ENCODE results near the gene MACROD2.

MACROD2 gene

GRCh38 chr20:14477125-14477524, 481.8 kb downstream of the MACROD2 start:
- no peak for TF ChIP-seq CTCF (IDR thresholded peaks at IDR 0.05; ENCODE audit: insufficient read depth, low read depth, low read length, missing control alignments)
- H3K4me3 ChIP-seq (ENCODE audit: low read depth, low read length) = no peak overlapping the region
- DNase-seq (ENCODE audit: low read depth) = no peak

- no peak for DNase-seq (ENCODE audit: low read depth)
- H3K4me3 ChIP-seq (ENCODE audit: low read depth, low read length) = no peak overlapping the region
- no peak for TF ChIP-seq CTCF (IDR thresholded peaks at IDR 0.05; ENCODE audit: insufficient read depth, low read depth, low read length, missing control alignments)
Measured at GRCh38 chr20:14478126-14478525, 482.8 kb downstream of the MACROD2 start.

- DNase-seq (ENCODE audit: low read depth) = no peak
- no peak overlapping the region for H3K4me3 ChIP-seq (ENCODE audit: low read depth, low read length)
- no peak for TF ChIP-seq CTCF (IDR thresholded peaks at IDR 0.05; ENCODE audit: insufficient read depth, low read depth, low read length, missing control alignments)
Measured at GRCh38 chr20:14481863-14482262, 486.5 kb downstream of the MACROD2 start.

GRCh38 chr20:14488212-14488611, 492.9 kb downstream of the MACROD2 start:
- no peak for DNase-seq (ENCODE audit: low read depth)
- no peak for TF ChIP-seq CTCF (IDR thresholded peaks at IDR 0.05; ENCODE audit: insufficient read depth, low read depth, low read length, missing control alignments)
- H3K4me3 ChIP-seq (ENCODE audit: low read depth, low read length) = no peak overlapping the region

- H3K4me3 ChIP-seq (ENCODE audit: low read depth, low read length) = no peak overlapping the region
- TF ChIP-seq CTCF (IDR thresholded peaks at IDR 0.05; ENCODE audit: insufficient read depth, low read depth, low read length, missing control alignments) = no peak
- no peak for DNase-seq (ENCODE audit: low read depth)
Measured at GRCh38 chr20:14488756-14489479, 493.6 kb downstream of the MACROD2 start.

- DNase-seq (ENCODE audit: low read depth) = no peak
- TF ChIP-seq CTCF (IDR thresholded peaks at IDR 0.05; ENCODE audit: insufficient read depth, low read depth, low read length, missing control alignments) = no peak
- no peak overlapping the region for H3K4me3 ChIP-seq (ENCODE audit: low read depth, low read length)
Measured at GRCh38 chr20:14489544-14489943, 494.2 kb downstream of the MACROD2 start.

- DNase-seq (ENCODE audit: low read depth) = no peak
- TF ChIP-seq CTCF (IDR thresholded peaks at IDR 0.05; ENCODE audit: insufficient read depth, low read depth, low read length, missing control alignments) = no peak
- no peak overlapping the region for H3K4me3 ChIP-seq (ENCODE audit: low read depth, low read length)
Measured at GRCh38 chr20:14491436-14491835, 496.1 kb downstream of the MACROD2 start.
